Epidermal melanocyte (primary cell): Measurements from ENCODE around the gene C12orf76.
"Not testable (repeated sequence)": the region's sequence is repeated elsewhere in the genome, so short reads cannot be mapped to it uniquely, and the experiment has no call there.

Source experiments
- DNase-seq: peaks from one replicate; pipeline ENCODE4 v3.0.0; 2011; ENCODE audit warnings: low spot score; ENCODE audit not compliant: insufficient read length

The C12orf76 gene

DNA sequence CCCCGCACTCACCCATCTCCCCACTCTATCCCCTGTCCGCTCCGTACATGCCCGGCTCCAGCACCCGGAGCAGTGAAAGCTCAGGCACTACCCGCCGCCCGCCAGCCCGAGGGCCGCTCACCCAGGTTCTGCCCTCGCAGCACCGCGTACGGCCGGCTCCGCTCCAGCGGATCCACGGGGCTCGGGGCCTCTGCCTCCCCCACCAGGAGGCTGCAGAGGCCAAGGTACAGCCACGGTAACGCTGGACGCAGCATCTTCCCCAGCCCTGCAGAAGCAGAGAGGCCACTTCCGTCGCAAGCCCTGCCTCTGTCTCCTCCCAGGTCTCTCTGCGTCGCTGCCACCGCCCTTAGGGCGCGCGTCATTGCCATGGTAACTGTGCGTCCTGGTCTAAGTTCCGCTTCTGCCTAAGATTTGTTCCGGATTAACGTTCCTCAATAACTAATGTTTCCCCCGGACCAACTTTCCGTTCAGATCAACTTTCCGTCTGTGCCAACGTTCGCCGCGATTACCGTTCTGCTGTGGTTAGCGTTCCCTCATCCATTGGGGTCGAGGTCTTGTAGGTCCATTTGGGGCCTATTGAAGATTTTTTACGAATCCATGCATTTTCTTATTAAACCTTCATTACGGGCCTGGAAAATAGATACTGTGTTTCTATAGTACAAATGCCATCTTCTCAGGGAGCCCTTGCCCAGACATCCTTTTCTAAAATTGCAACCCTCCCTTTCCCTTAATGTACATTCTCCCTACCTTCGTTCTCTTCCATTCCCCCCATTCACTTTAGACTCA is at the start of gene C12orf76:
Gene C12orf76 (minus strand): TSS at position 281 of the 786 bp plus-strand sequence. CDS start 27 bp downstream, at position 254.
- peak; percentile 85 for DNase-seq

DNA sequence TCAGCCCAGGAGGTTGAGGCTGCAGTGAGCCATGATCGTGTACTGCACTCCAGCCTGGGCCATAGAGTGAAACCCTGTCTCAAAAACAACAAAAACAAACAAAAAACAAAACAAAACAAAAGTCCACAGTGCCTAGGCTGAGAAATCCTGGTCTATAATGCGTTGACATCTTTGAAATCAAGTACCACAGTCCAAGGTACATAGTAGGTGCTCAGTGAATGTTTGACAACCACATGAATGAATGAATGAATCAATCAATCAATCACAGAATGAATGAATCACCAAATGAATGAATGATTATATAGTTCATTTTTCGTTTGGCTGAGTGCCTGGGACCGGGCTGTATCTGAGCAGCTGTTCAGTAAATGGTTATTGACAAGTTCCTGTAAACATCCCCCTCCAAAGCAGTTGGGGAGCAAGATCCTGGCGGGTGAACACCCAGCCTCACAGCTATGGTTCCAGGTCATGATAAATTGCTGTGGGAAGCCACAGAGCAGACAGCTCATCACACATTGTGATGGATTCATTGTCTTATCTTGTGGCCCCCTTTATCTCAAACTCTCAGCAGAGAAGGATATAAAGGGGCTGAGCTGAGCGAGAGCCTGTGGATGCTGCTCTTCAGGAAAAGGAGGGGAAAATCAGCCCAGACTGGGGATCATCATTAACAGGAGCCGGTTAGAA is 45.4 kb upstream of the C12orf76 start:
- no peak for DNase-seq

DNA sequence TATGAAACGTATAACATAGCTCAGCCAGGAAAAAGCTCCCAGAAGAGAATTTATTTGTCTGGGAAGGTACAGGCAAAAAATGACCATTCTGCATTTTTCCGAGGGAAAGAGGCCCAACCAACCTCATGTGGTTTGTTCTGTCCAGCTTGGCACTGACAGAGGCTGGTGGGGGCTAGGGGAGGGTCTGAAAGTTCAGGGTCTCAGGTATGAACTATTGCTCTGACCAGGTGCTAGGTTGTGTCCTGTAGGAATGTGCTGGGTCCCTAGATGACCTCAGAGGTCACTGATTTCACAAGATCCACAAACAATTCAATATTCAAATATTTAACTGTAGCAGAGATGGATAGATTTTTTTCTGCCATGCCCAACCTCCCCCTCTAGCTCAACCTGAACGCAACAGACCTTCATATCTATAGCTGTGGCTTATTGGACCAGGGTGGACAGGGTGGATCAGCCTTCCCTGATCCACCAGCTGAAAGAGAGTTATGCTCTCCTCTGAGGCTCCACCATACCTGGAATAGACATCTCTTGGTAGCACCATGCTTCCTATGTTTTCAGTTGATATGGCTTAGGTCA is 42.9 kb upstream of the C12orf76 start:
- no peak for DNase-seq

DNA sequence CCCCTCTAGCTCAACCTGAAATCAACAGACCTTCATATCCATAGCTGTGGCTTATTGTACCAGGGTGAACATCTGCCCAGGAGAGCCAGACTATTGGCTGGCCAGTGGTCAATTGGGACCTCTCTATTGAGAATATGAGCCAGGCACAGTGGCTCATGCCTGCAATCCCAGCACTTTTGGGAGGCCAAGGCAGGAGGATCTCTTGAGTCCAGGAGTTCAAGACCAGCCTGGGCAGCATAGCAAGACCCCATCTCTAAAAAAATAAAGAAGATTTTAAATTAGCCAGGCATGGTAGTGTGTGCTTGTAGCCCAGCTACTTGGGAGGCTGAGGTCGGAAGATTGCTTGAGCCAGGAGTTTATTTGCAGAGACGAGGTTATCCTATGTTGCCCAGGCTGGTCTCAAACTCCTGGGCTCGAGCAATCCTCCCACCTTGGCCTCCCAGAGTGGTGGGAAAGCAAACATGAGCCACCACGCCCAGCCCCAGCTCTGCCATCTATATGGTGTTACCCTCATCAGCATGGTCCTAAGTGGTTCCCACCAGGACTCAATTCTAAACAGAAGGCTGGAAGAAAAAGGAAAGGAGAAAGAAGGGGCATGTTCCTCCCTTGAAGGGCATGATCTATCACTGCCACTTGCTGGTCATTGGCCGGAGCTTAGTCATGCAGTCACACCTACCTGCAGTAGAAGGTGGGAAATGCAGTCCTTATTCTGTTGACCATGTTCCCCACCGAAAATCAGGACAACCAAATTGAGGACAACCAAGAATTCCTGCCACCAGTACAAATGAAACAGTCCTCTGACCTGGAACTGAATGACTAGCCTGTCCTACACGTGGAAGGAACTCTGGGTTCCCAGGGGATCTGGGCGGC is 42.2 kb upstream of the C12orf76 start:
- DNase-seq: no peak

GRCh38 chr12:110088936-110089335 is 40.6 kb upstream of the C12orf76 start:
- DNase-seq: no peak

GRCh38 chr12:110088216-110088615 is 39.9 kb upstream of the C12orf76 start:
- not testable (repeated sequence) for DNase-seq

DNA sequence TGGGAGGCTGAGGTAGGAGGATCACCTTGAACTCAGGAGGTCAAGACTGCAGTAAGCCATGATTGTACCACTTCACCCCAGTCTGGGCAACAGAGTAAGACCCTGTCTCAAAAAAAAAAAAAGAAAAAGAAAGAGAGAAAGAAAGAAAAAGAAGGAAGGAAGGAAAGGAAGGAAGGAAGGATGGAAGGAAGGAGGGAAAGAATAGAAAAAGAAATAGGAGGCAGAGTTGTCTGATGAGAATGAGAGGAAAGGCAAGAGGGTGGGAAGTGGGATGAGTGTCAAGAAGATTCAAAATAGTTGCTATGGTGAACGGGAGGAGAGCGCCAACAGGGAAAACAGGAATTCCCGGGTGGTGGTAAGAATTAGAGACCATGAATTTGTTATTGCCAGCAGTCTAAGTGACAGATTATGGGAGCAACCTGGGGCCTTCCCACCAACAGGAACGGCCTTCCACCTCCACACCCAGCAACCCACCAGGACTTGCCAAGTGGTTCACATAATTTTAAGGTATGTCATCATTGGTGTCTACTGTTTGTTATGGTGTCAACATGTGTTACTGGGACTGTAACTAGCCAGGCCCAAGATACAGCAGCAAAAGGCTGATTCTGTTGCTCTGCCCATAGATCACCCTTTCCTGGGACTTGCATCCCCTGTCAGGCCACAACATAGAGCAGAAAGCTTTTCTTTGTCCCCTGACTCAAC is 36.1 kb upstream of the C12orf76 start:
- DNase-seq: no peak

GRCh38 chr12:110080410-110080809 is 32.1 kb upstream of the C12orf76 start:
- no peak for DNase-seq

DNA sequence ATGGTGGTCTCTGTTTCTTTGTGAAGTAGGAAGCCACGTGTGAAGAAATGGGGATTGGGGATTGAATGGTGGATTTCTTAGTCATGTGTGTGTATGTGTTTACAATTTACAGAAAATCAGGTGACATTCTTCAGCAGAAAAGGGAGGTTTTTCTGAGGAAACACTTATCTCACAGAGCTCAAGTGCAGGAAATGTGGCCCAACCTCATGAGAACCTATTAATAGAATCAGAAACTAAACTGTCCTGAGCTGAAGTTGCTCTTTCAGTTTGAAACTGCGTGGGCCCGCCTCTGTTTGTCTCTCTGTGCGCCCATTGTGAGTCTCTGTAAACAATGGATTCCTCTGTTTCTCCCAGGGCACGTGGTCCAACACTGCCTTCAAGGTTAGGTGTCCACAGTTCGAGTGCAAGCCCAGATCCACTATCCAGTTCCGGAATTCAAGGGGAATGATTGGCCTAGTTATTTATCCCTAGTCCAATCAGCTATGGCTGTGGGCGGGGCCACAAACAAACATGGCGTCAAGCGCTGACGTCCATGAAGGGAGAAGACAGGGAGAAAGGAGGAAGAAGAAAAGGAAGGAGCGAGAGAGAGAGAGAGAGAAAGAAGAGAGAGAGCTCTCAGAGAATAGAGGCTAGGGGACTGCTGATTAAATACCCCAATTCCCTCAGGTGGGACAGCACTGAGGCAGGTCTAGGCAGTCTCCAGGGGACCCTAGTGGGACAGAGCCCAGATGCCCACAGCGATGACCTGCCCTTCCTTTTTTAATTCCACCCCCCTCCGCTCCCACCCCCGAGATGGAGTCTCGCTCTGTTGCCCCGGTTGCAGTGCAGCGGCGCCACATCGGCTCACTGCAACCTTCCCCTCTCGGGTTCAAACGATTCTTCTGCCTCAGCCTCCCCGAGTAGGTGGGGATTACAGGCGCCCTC is 31.4 kb upstream of the C12orf76 start:
- peak; percentile 50 for DNase-seq

DNA sequence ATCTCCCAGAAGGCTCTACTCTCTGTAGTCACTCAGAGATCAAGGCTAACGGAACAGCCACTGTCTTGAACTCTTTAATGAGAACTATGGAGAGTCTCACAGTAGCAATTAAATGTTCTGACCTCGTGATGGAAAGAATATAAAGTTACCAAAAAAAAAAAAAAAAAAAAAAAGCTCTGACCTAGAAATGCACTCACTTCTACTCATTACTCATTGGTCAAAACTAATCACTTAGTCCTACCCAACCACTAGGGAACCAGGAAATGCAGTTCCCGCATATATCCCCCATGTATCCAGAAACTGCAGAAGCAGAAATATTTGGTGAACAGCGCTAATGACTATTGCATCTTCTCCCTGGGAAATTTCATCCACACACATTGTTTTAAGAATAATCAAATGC is 29.5 kb upstream of the C12orf76 start:
- DNase-seq: no peak

DNA sequence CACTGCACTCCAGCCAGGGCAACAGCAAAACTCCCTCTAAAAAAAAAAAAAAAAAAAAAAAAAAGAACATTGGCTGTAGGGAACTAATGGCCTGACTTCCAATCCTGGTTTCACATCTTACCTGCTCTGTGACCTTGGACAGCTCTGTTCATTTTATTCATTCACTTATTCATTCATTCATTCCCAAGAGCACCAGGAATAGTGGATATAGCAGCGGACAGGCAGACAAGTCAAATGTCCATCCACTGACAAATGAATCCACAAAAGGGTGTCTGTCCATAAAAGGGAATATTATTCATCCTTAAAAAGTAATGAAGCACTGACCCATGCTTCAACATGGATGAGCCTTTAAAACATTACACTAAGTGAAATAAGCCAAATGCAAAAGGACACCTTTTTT is 27.6 kb upstream of the C12orf76 start:
- DNase-seq: no peak

DNA sequence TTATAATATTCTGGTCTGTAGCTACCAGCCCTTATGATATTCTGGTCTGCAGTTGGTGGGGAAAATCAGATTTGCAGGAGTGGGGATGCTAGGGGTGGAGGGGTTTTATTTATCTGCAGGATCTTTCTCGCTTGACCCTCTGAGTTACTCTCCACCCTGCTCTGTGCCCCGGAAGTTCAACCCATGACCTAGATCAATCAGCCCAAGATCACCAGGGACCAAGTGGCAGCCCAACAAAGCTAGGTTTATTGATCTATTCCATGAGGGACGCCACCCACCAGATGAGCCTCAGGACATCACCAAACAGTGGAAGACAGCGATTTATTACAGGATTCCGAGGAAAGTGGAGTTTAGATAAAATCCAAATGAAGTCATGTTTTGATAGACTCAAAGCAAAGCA is 25.8 kb upstream of the C12orf76 start:
- no peak for DNase-seq

GRCh38 chr12:110073049-110073831 is 24.9 kb upstream of the C12orf76 start:
- DNase-seq: peak; percentile 68

DNA sequence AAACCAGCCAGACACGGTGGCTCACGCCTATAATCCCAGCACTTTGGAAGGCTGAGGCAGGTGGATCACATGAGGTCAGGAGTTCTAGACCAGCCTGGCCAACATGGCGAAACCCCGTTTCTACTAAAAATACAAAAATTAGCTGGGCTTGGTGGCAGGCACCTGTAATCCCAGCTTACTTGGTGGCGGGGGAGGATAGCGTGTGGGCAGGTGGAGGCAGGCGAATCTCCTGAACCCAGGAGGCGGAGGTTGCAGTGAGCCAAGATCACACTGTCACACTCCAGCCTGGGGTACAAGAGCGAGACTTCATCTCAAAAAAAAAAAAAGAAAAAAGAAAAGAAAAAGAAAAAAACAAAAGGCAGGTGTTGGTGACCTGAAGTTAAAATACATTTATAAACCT is 24.3 kb upstream of the C12orf76 start:
- DNase-seq: not testable (repeated sequence)

GRCh38 chr12:110071967-110072366 is 23.6 kb upstream of the C12orf76 start:
- no peak for DNase-seq

- no peak for DNase-seq
Measured at GRCh38 chr12:110071504-110071903, 23.2 kb upstream of the C12orf76 start.

GRCh38 chr12:110068654-110069053 is 20.3 kb upstream of the C12orf76 start:
- no peak for DNase-seq

DNA sequence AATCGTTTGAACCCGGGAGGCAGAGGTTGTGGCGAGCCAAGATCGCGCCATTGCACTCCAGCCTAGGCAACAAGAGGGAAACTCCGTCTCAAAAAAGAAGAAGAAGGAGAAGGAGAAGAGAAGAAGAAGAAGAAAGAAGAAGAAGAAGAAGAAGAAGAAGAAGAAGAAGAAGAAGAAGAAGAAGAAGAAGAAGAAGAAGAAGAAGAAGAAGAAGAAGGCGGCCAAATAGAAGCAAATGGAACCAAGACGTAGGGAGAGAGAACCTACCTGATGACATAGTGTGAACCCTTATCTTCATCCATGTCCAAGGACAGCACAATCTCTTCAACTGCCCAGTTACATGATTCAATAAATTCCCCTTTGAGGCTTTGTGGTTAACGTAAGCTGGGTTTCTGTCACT is 19.8 kb upstream of the C12orf76 start:
- not testable (repeated sequence) for DNase-seq

DNA sequence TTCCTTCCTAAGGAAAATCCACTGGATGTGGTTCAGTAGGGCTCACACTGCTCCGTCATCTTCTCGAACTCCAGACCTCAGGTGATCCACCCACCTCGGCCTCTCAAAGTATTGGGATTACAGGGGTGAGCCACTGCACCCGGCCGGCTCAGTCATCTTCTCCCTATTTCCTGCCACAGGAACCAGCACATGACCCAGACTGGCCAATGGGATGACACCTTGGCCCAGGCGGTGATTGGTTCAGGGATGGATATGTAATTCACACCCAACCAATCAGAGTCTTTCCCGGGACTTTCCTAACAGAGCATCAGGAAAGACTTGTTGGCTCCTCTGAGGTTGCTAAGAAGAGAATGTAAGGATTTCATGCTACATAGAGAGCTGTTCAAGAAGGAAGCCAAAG is 19.2 kb upstream of the C12orf76 start:
- DNase-seq: no peak
